Stimulated activated CD4-positive, alpha-beta T cell treated with anti-CD3 and anti-CD28 coated beads, Interleukin-12 subunit alpha, Interleukin-12 subunit beta, amount 100 ng/mL, for 4 hours (primary cell): ENCODE measurements around the gene RIMKLA.
A peak's percentile ranks its signal among the peaks of the same experiment; 100 is the strongest.

ENCODE experiments used
- DNase-seq: peaks from one replicate; pipeline ENCODE4 v3.0.0-alpha.2; 2020

Gene RIMKLA

GRCh38 chr1:42380586-42381279, at the start of gene RIMKLA:
Gene RIMKLA (plus strand): TSS chr1:42380792. CDS start chr1:42380935, 143 bp downstream.
- DNase-seq, result peak; percentile 46

- DNase-seq, result no peak
Measured at GRCh38 chr1:42332877-42333276, 47.7 kb upstream of the RIMKLA start.

- no peak for DNase-seq
Measured at GRCh38 chr1:42333662-42334239, 46.8 kb upstream of the RIMKLA start.

GRCh38 chr1:42334240-42335049, 46.1 kb upstream of the RIMKLA start:
- no peak for DNase-seq

GRCh38 chr1:42335050-42335808, 45.4 kb upstream of the RIMKLA start, which contains the start of gene FOXJ3:
Gene FOXJ3 (minus strand): TSS chr1:42335235. CDS start chr1:42311093, 24,142 bp downstream.
- DNase-seq, result peak; percentile 93

GRCh38 chr1:42335809-42336518, 44.6 kb upstream of the RIMKLA start:
- no peak for DNase-seq

GRCh38 chr1:42336978-42337377, 43.6 kb upstream of the RIMKLA start:
- DNase-seq, result no peak

- DNase-seq, result no peak
Measured at GRCh38 chr1:42340093-42340492, 40.5 kb upstream of the RIMKLA start.

- no peak for DNase-seq
Measured at GRCh38 chr1:42340901-42341300, 39.7 kb upstream of the RIMKLA start.

GRCh38 chr1:42343049-42343448, 37.5 kb upstream of the RIMKLA start:
- DNase-seq, result no peak

- DNase-seq, result no peak
Measured at GRCh38 chr1:42348498-42348897, 32.1 kb upstream of the RIMKLA start.

GRCh38 chr1:42350086-42350485, 30.5 kb upstream of the RIMKLA start:
- no peak for DNase-seq

GRCh38 chr1:42358791-42359190, 21.8 kb upstream of the RIMKLA start:
- DNase-seq, result no peak

- DNase-seq, result no peak
Measured at GRCh38 chr1:42359466-42359865, 21.1 kb upstream of the RIMKLA start.

- no peak for DNase-seq
Measured at GRCh38 chr1:42364089-42364488, 16.5 kb upstream of the RIMKLA start.

GRCh38 chr1:42364542-42364941, 16.1 kb upstream of the RIMKLA start:
- no peak for DNase-seq

- DNase-seq, result no peak
Measured at GRCh38 chr1:42365118-42365517, 15.5 kb upstream of the RIMKLA start.

- DNase-seq, result no peak
Measured at GRCh38 chr1:42368096-42368795, 12.3 kb upstream of the RIMKLA start.

- DNase-seq, result no peak
Measured at GRCh38 chr1:42369471-42369870, 11.1 kb upstream of the RIMKLA start.

- DNase-seq, result no peak
Measured at GRCh38 chr1:42370876-42371549, 9.6 kb upstream of the RIMKLA start.

- no peak for DNase-seq
Measured at GRCh38 chr1:42372796-42373195, 7.8 kb upstream of the RIMKLA start.
